NCI-H1105 (cell line): ENCODE measurements around the gene TNFRSF6B.
A peak's percentile ranks its signal among the peaks of the same experiment; 100 is the strongest.

Experiments used
- DNase-seq: peaks from one replicate; lab custom pipeline; 2025; lab: John Stamatoyannopoulos, UW

Gene TNFRSF6B

DNA sequence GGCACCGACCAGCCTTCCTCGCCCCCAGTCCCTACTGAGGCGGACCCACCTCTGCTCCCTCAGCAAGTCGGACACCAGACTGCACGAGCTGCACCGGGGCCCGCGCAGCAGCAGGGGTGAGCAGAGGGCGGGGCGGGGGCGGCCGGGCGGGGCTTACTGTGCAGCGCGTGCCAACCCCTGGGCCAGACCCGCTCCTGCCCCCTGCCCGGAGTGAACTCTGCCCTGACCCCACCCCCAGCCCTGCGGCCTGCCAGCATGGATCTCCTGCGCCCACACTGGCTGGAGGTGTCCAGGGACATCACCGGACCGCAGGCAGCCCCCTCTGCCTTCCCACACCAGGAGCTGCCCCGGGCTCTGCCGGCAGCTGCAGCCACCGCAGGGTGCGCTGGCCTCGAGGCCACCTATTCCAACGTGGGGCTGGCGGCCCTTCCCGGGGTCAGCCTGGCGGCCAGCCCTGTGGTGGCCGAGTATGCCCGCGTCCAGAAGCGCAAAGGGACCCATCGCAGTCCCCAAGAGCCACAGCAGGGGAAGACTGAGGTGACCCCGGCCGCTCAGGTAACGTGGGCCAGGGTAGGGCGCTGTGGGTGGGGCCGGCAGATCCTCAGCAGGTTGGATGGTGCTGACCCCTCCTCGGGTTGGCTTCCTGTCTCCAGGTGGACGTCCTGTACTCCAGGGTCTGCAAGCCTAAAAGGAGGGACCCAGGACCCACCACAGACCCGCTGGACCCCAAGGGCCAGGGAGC lies 41.7 kb downstream of the TNFRSF6B start:
- no peak for DNase-seq

- DNase-seq: no peak
Measured at GRCh38 chr20:63738687-63739129, 42.3 kb downstream of the TNFRSF6B start.

DNA sequence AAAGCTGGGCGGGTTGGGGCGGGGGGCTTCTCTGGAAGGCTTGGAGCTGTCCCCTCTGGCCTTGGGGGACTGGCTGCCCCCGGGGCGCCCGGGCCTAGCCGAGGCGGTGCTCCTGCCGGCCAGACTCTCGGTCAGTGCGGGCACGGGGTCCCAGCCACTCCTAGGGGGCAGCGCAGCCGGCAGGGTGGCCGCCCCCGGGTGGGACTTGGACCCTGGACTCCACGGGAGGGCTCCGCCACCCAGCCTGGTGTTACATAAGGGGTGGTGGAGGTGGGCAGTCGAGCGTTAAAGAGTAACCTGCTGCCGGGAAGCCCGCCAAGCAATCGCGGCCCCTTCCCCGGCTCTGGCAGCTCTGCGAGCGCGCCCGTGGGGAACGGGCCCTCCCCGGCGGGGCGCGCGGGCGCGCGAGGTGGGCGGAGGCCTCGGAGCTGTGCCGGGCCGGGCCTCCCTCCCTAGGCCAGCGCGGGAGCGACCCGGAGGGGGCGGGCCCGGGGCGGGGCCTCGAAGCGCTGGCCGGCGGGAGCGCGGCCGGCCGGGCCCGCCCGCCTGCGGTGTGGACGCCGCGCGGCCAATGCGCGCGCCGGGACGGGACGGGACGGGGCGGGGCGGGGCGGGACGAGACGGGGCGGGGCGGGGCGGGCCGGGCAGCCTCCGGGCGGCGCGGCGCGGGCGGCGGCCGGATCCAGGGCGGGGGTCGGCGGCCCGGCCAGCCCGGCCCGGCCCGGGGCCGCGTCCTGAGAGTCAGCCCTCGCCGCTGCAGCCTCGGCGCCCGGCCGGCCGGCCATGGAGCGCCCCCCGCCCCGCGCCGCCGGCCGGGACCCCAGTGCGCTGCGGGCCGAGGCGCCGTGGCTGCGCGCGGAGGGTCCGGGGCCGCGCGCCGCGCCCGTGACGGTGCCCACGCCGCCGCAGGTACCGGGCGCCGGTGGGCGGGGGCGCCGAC lies 42.9 kb downstream of the TNFRSF6B start, which contains the start of gene SLC2A4RG:
Gene SLC2A4RG (plus strand): TSS at position 647 of the 940 bp plus-strand sequence. CDS start 137 bp downstream, at position 784.
- peak; percentile 57 for DNase-seq

GRCh38 chr20:63740070-63740626 lies 43.7 kb downstream of the TNFRSF6B start:
- DNase-seq: no peak

- peak; percentile 60 for DNase-seq
Measured at GRCh38 chr20:63740627-63741353, 44.3 kb downstream of the TNFRSF6B start.

DNA sequence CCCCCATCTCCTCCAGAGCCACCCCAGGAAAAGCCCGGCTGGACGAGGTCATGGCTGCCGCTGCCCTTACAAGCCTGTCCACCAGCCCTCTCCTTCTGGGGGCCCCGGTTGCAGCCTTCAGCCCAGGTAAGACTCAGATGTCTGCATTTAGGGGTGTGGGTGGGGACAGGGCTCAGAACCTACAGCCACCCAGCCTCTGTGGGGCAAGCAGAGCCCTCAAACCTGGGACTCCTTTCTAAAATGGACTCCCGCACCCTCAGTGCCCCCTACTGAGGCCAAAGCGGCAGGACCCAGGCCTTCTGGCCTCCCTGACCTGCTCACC lies 44.9 kb downstream of the TNFRSF6B start:
- no peak for DNase-seq

DNA sequence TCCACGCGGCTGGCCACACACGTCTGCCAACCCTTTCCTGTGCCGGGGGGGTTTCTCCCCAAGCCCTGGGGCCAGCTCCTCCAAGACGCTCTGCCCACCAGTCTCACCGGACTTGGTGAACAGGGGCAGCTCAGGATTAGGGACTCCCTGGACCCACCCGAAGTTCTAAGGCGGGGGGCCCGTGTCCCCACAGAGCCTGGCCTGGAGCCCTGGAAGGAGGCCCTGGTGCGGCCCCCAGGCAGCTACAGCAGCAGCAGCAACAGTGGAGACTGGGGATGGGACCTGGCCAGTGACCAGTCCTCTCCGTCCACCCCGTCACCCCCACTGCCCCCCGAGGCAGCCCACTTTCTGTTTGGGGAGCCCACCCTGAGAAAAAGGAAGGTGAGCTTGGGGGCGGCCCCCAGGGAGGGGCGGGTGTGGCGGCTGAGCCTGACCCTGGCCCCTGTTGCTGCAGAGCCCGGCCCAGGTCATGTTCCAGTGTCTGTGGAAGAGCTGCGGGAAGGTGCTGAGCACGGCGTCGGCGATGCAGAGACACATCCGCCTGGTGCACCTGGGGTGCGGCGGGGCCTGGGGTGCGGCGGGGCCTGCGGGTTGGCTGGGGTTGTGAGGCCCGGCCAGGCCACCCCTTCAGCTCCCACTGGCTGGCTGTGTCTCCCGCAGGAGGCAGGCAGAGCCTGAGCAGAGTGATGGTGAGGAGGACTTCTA lies 45.4 kb downstream of the TNFRSF6B start:
- no peak for DNase-seq

DNA sequence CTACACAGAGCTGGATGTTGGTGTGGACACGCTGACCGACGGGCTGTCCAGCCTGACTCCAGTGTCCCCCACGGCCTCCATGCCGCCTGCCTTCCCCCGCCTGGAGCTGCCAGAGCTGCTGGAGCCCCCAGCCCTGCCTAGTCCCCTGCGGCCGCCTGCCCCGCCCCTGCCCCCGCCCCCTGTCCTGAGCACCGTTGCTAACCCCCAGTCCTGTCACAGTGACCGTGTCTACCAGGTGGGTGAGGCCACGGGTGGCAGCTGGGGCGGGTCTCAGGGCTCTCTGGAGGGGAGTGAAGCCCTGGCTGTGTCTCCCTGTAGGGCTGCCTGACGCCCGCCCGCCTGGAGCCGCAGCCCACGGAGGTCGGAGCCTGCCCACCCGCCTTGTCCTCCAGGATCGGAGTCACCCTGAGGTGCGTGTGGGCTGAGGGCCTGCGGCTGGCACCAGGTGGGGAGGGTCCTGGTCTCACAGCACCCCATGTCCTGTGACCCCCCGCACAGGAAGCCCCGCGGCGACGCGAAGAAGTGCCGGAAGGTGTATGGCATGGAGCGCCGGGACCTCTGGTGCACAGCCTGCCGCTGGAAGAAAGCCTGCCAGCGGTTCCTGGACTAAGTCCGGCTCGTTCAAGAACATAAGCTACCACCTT lies 46.1 kb downstream of the TNFRSF6B start:
- no peak for DNase-seq

DNA sequence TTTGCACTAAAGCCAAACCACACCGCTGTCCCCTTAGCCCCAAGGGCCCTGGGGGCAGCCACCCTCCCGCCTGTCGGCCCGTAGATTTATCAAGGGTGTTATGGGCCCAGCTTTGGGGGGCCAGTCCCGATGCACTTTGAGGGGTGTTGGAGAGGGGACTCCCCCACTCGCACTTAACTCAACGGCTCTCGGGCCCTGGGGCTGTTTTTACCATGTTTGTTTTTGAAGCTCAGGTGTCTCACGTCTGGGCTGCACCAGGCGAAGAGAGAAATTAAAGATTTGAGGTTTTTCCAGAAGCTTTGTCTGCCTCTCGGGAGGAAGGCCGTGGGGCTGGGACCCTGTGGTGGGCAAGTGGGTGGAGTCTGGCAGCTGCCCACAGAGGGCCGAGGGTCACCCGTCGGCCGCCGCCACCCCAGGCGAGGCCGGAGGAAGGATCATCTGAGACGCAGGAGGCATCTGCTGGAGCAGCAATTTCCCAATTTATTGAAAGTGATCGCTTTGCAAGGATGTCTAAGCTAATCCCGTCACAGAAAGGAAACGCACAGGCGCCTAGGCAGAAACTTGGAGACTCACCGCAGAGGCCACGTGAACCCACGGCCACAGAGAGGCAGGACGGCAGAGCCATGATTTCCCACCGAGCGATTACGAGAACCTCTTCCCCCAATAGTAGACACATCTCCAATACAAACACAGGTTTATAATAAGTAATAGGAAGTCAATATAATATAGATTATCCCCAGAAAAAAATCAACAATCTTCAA lies 46.9 kb downstream of the TNFRSF6B start:
- no peak for DNase-seq

- no peak for DNase-seq
Measured at GRCh38 chr20:63744158-63744557, 47.7 kb downstream of the TNFRSF6B start.

- no peak for DNase-seq
Measured at GRCh38 chr20:63744574-63745423, 48.3 kb downstream of the TNFRSF6B start.

DNA sequence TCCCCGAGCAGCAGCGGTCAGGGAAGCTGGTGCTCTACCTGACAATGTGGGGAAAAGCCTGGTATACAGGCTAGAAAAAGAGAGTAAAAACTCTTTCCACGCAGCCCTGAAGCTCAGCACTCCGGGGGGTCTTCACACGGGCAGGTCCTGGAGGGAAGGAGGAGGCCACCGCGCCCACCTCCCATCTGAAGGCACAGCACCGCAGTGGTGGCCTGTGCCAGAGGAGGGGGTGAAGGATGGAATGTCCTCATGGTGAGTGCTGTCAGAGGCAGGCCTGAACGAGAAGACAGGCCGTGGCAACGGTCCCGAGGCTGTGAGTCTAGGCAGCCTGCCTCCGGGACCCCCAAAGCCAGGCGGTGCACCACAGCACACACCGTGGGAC lies 49.0 kb downstream of the TNFRSF6B start:
- DNase-seq: no peak

GRCh38 chr20:63745961-63746731 lies 49.7 kb downstream of the TNFRSF6B start:
- DNase-seq: no peak

DNA sequence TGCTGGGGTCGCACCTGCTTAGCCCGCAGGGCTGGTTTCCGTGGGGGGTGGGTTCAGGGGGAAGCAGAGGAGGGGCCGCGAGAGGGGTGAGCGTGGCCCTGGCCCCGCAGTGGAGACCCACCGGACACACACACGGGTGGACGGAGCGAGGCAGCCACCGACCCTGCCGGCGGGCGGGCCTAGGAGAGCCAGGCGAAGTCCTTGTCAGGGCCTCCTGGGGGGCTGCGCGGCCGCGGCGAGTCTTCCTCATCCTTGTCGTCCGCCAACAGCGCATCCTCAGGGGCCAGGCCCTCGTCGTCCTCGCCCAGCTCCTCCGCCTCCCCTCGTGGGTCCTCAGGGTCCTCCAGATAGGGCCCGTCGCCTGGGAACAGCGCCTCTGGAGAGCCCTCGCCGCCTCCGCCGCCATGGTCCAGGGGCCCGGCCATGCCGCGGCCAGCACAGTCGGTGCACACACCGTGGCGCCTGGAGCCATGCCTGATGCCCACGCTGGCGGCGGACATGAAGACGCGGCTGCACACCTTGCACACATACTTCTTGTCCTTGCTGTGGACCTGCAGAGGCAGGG lies 50.4 kb downstream of the TNFRSF6B start:
- no peak for DNase-seq

GRCh38 chr20:63747622-63748069 lies 51.2 kb downstream of the TNFRSF6B start:
- no peak for DNase-seq
